Stimulated activated naive CD8-positive, alpha-beta T cell treated with anti-CD3 and anti-CD28 coated beads, Interleukin-15, Interleukin-2, amounts not matched to agents 100 U/mL and 50 U/mL, for 24 hours (primary cell): ENCODE results near the gene WBP1L.
"Not testable (repeated sequence)": the region's sequence is repeated elsewhere in the genome, so short reads cannot be mapped to it uniquely, and the experiment has no call there.

Experiments used
- ATAC-seq: fragments of 150-1000 bp; cut with Tn5 transposase; one replicate; pipeline ENCODE4 v1.10.0; 2021
- DNase-seq: peaks from one replicate; pipeline ENCODE4 v3.0.0; 2021

The WBP1L gene

GRCh38 chr10:102723989-102724388 lies 19.8 kb upstream of the WBP1L start:
- no peak for ATAC-seq
- DNase-seq, result no peak

GRCh38 chr10:102726274-102726673 lies 17.5 kb upstream of the WBP1L start:
- no peak for DNase-seq
- no peak for ATAC-seq

- no peak for DNase-seq
- ATAC-seq, result no peak
Observed at GRCh38 chr10:102727037-102727818, 16.5 kb upstream of the WBP1L start.

GRCh38 chr10:102729029-102730026 lies 14.4 kb upstream of the WBP1L start:
- DNase-seq (peak; percentile 80), ATAC-seq (peak; percentile 74)

- ATAC-seq (no peak), DNase-seq (no peak)
Observed at GRCh38 chr10:102731222-102731800, 12.4 kb upstream of the WBP1L start.

GRCh38 chr10:102732661-102733060 lies 11.1 kb upstream of the WBP1L start:
- ATAC-seq, result no peak

GRCh38 chr10:102735065-102735562 lies 8.6 kb upstream of the WBP1L start:
- DNase-seq, result no peak
- ATAC-seq, result no peak

More at GRCh38 chr10:102732661-102733060, 11.1 kb upstream of the WBP1L start:
- no peak for DNase-seq

GRCh38 chr10:102738692-102739121 lies 5.0 kb upstream of the WBP1L start:
- no peak for DNase-seq
- no peak for ATAC-seq

GRCh38 chr10:102740229-102740628 lies 3.5 kb upstream of the WBP1L start:
- DNase-seq, result no peak
- ATAC-seq, result no peak

- ATAC-seq (no peak), DNase-seq (no peak)
Observed at GRCh38 chr10:102741726-102742237, 2.0 kb upstream of the WBP1L start.

GRCh38 chr10:102742313-102742712 lies 1.4 kb upstream of the WBP1L start:
- not testable (repeated sequence) for ATAC-seq, DNase-seq

GRCh38 chr10:102743078-102743587 lies 615 bp upstream of the WBP1L start:
- no peak for ATAC-seq
- DNase-seq, result peak; percentile 13

- DNase-seq (peak; percentile 19), ATAC-seq (no peak)
Observed at GRCh38 chr10:102744374-102745051, 765 bp downstream of the WBP1L start.

GRCh38 chr10:102745157-102745556 lies 1.4 kb downstream of the WBP1L start:
- DNase-seq (no peak), ATAC-seq (no peak)

- DNase-seq (no peak), ATAC-seq (no peak)
Observed at GRCh38 chr10:102752266-102752930, 8.7 kb downstream of the WBP1L start.

- ATAC-seq (no peak), DNase-seq (no peak)
Observed at GRCh38 chr10:102752934-102753664, 9.4 kb downstream of the WBP1L start.

GRCh38 chr10:102753718-102754117 lies 10.0 kb downstream of the WBP1L start:
- ATAC-seq (no peak), DNase-seq (no peak)

- DNase-seq, result no peak
- ATAC-seq, result no peak
Observed at GRCh38 chr10:102757323-102757722, 13.6 kb downstream of the WBP1L start.

GRCh38 chr10:102758240-102758932 lies 14.6 kb downstream of the WBP1L start:
- DNase-seq, result no peak
- ATAC-seq, result no peak
